Activated CD8-positive, alpha-beta memory T cell treated with anti-CD3 and anti-CD28 coated beads for 4 hours (primary cell): ENCODE data around the gene SAMD11.
"Not testable (repeated sequence)": the region's sequence is repeated elsewhere in the genome, so short reads cannot be mapped to it uniquely, and the experiment has no call there.

Source experiments
- DNase-seq, 2 donors: peaks; one replicate each; pipeline ENCODE4 v3.0.0-alpha.2; 2020; ENCODE audit warnings: low read depth in 2 of 2

SAMD11 gene

DNA sequence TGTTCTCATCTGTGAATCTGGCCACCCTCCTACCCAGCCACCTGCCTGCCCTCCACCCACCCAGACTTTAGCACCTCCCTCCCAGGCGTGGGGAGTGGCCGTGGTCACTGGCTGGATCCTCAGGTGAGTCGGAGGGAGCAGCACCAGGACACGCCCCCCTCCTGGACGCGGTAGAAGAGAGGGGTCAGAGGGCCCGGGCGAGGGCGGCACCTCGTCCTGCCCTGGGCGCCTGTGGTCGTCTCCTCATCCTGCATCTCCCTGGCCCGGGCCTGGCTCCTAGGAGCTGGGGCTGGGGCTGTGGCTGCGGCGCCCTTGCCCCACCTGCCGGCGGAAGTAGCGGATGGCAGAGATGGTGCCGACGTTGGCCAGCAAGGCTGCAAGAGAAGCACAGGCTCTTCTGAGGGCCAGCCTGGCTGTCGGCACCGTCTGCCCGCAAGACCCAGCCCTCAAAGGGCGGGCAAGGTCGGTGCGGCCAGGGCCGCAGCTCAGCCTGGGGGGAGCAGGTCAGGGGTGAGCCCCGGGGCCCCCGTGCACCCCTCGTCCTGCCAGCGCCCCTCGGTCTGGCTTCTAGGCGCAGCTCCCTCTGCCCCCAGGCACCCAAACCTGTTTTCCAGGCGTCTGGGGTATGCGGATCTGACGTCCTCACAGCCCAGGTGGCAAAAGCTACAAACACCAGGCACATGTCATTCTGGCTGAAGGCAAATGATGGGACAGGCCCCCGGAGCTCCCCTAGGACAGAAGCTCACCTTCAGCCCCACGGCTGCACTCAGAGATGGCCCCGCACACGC lies 52.4 kb downstream of the SAMD11 start:
- DNase-seq = no peak

DNA sequence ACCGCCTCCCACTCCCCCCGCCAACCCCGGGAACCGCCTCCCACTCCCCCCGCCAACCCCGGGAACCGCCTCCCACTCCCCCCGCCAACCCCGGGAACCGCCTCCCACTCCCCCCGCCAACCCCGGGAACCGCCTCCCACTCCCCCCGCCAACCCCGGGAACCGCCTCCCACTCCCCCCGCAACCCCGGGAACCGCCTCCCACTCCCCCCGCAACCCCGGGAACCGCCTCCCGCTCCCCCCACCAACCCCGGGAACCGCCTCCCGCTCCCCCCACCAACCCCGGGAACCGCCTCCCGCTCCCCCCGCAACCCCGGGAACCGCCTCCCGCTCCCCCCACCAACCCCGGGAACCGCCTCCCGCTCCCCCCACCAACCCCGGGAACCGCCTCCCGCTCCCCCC lies 53.1 kb downstream of the SAMD11 start:
- not testable (repeated sequence) for DNase-seq

DNA sequence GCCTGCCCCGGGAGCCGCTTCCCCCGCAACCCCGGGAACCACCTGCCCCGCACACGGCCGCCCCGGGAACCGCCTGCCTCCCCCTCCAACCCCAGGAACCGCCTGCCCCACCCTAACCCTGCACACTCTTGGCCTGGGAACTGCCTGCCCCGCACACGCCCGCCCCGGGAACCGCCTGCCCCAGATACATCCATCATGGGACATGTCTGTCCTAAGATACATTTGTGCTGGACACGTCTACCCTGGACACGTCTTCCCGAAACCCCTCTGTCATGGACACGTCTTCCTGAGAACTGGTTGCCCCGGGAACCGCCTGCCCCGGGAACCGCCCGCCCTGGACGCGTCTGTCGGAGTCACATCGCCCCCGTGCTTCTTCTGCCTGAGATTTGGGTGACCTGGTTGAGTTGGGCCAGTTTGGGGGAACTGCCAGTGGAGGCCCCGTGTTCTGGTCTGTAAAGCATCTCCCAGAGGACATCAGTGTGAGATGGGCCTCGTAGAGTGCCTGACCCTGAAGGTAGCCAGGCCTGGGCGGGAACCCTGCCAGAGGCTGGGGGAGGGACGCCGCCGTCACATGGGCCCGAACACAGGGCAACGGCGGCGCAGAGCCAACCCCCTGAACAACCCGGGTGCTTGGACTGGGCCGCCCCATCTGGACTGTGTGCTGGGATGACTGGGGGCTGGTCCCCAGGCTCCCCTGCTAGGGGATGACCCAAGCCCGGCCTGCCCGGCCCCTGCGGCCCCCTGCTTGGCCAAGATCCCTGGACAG lies 54.5 kb downstream of the SAMD11 start:
- DNase-seq = no peak

DNA sequence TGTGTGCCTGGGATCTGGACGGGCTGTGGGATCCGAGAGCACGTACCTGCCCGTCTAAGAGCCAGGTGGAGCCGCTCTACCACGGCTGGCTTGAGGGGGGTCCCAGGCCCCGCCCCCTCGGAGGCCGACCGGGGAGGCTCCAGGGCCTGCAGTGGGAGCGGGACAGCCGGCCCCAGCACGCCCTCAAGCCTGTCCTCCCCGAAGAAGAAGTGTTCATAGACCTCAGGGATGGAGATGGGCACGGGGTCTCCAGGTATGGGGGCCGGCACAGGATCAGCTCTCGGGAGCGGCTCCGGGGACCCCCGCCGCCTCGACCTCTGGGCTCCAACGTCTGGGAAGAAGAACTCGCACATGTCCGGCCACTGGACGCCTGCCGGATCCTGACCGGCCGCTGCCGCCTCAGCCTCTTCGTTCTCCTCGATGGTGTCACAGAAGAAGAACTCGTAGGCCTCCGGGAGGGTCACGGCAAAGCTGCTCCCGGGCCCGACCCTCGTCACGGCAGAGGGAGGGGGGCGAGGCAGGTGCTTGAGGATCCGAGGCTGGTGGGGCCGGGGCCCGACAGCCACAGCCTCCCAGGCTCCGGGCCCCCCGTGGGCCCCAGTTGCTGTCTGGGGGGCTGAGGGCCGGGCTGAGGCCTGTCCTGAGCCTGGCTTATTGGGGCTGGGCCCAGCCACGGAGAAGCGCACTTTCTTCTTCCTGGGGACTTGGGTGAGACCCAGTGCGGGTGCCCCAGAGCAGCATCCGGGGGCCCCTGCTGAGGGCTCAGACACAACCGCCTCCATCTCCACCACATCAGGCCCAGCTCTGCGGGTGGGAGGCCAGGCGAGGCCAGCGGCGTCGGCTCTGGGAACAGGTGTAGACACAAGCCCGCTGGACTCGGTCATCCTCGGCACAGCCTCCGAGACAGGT lies 55.4 kb downstream of the SAMD11 start:
- DNase-seq = no peak

DNA sequence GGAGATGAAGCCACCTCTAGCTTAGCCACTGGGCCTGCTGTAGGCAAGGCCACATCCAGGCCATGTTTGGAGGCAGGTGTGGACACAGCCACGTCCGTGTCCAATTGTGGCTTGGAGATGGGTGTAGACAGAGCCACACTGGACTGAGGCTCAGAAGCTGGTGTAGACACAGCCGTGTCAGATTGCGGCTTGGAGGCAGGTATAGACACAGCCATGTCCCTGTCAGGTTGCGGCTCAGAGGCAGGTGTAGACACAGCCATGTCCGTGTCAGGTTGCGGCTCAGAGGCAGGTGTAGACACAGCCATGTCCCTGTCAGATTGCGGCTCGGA lies 56.0 kb downstream of the SAMD11 start:
- DNase-seq = no peak

DNA sequence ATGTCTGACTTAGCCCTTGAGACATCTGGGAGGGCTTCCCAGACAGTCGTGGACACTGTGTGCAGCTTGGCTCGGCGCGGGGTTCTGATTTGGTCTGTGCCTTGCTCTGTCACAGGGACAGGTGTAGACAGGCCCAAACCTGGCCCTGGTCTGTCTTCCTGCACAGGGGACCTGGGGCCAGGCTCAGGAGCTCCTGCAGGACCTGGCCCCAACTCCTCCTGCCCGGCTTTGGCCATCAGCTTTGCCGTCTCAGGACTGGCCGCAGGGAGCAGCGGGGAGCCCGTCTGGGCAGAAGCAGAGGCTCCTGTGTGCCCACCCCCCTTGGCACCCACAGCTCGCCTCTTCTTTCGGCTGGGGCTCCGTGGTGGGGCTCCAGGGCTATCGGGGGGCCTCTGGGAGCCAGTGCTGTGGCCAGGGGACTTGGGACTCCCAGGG lies 56.4 kb downstream of the SAMD11 start:
- no peak for DNase-seq

DNA sequence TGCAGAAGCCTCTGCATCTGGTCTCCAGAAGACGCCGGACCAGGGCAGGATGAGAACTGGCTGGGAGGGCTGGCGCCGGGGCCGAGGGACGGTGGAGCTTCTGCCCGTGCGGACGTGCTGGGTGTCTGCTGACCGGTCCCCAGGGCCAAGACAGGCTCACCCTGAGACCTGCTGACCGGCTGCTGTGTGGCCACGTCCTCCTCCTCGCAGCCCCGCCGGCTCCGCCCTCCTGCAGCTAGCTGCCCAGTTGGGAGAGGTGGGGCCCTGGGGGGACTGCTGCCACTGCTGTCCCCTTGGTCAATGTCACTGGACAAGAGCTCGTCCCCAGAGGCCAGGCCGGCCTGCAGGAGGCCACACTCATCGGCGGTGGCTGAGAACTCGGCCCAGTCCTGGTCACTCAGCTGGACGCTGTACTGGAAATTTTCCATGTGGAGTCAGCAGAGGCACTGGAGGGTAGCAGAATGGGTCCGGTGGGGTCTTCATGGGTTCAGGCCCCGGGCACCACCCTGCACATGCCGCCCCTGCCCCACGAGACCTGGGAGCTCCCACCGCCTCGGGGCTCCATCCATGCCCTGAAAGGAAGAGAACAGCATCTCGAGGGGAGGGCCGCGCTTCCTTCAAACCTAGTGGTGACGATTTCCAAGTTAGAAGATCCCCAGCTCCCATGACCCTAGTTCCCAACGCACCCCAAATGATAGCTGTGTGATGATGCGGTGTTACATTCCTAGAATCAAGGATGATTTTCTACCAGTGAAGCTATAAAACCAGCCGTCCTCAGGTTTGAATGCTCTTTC lies 57.1 kb downstream of the SAMD11 start:
- DNase-seq = no peak

DNA sequence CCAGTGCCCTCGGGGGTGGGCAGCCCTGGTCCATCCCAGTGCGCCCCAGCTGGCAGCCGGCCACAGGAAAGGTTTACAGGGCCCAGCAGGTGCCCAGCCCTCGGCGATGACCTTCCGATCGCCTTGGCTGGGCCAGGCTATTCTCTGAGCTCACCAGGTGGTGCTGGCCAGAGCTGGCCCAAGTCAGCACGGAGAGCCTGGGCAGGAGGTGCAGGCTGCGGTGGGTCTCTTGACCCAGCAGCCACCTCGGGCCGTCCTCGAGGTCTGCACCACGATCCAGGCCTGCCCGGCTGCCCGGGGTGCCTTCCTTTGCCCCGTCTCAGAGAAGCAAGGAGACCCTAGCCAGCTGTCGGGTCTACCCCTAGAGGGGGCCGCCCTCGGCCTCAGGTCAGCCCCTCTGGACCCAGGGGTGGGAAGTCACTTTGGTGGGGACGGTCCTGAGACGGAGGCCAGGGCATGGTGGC lies 57.8 kb downstream of the SAMD11 start:
- DNase-seq = no peak

DNA sequence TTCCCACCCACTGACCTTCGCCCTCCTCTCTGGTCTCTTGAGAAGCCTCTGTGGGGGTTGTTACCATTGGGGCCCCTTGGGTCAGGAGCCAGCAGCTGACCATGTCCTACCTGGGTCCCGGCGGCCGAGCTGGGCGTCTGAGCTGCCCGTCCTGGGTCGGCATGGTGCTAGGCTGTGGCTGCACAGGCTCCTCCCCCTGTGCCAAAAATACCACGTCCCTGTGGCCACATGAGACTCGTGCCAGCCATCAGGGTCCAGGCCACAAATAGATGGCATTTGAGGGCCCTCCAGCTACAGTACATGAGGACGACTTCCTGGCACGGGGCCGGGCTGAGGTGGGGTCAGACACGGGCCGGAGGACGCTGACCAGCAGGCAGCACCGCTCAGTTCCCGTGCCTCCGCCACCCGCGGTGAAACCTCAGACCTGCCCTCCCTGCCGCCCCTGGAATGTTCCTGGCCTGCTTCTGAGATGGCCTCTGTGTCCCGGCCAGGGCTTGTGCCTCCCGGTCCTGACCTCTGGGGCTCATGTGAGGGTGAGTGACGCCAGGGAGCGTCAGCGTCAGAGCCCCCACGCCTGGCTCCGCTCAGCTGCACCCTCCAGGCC lies 58.3 kb downstream of the SAMD11 start, which contains the start of gene PERM1:
TSS of gene PERM1 (minus strand) at position 139 of the 604 bp plus-strand sequence. CDS start 1,064 bp downstream, outside the sequence.
- DNase-seq = no peak

DNA sequence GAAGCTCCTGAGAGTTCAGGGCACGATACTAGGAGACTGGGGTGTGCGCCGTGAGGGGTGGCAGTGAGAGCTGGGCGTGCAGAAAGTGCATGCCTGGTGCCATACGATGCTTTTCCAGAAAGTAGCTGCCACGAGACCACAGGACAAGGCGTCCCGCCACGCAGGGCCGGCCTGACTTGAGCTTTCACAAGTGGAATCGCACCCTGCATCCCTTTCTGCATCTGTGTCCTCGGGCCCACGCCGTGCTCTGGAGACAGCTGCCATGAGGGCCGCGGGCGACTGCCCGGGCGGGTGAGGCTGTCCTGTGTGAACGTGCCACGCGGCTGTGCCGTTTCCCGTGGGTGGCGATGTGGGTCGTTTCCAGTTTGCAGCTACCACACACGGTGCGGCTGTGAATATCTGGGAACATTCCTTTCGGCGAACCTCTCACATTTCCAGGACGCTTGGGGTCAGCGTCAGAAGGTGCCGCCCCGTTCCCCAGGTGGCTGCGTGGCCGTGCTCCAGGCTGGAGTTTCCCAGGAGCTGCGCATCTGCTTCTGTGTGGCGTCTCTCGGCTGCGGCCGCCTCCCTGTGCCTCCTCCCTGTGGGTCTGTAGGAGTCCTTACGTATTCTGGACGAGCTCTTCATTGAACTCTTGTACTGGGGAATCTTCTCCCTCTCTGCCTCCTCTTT lies 59.2 kb downstream of the SAMD11 start:
- DNase-seq = no peak

DNA sequence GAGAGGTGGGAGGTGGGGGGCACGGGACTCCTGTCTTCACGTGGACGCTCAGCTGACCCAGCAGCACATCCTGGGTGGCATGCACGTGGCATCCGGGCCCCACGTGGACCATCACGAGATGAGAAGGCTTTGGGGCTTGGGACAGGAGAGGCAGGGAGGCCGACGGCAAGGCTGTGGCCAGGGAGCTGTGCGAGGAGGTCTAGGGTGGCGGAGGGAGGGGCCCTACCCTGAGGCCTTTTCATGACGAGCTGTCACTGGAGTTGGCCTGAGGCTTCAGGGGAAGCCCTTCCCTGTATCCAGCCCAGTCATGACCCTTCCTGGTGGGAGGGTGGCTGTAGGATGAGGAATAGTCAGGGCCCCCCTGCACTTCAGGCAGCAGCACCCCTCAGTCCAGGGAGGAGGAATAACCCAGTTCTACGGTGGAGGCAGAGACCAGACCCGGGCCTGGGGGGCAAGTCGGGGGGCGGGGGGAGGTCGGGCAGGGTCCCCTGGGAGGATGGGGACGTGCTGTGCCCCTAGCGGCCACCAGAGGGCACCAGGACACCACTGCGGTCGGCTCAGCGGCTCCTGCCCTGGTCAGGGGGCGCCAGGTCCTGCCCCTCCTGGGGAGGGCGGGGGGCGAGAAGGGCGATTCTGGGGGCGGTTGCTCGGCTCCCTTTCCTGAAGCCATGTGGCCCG lies 60.2 kb downstream of the SAMD11 start:
- no peak for DNase-seq

DNA sequence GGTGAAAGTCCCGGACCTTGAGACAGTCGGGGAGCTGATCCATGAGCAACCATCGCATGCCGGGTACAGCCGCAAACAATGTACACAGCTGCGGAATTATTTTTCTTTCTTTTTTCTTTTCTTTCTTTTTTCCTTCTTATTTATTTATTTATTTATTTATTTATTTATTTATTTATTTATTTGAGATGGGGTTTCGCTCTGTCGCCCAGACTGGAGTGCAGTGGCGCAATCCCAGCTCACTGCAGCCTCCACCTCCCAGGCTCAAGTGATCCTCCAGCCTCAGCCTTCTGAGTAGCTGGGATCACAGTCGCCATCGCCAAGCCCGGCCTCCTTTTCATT lies 60.7 kb downstream of the SAMD11 start:
- no peak for DNase-seq

DNA sequence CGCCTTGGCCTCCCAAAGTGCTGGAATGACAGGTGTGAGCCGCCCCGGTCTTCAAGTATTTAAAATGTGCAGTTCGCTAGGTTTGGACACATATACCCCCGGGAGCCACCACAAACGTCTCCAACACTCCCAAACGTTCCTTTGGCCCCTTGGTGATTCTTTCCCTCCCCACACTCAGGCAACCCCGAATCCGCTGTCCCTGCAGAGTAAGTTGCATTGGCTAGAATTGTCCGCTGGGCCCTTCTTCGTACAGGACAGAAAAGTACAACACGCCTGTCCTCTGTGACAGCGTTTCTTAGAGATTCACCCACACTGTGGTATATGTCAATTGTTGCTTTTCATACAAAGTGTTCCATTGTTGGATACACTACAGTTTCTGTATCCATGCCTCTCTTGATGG lies 61.4 kb downstream of the SAMD11 start:
- DNase-seq = no peak

DNA sequence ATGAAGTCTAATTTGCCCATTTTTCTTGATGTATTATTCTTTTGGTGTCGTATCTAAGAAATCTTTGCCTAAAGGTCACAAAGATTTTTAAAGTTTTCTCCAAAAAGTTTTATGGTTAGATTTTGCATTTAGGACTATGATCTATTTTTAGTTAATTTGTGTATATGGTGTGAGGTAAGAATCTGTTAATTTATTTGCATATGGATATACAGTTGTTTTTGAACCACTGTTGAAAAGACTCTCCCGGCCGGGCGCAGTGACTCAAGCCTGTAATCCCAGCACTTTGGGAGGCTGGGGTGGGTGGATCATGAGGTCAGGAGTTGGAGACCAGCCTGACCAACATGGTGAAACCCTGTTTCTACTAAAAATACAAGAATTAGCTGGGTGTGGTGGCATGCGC lies 64.3 kb downstream of the SAMD11 start:
- DNase-seq = not testable (repeated sequence)

DNA sequence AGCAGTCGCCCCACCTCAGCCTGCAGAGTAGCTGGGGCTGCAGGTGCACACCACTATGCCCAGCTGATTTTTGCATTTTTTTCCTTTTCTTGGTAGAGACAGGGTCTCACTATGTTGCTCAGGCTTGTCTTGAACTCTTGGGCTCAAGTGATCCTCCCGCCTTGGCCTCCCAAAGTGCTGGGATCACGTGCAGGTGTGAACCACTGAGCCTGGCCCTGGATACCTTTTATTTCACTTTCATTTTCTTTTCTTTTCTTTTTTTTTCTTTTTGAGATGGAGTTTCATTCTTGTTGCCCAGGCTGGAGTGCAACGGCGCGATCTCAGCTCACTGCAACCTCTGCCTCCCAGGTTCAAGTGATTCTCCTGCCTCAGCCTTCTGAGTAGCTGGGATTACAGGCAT lies 67.6 kb downstream of the SAMD11 start:
- DNase-seq = not testable (repeated sequence)

DNA sequence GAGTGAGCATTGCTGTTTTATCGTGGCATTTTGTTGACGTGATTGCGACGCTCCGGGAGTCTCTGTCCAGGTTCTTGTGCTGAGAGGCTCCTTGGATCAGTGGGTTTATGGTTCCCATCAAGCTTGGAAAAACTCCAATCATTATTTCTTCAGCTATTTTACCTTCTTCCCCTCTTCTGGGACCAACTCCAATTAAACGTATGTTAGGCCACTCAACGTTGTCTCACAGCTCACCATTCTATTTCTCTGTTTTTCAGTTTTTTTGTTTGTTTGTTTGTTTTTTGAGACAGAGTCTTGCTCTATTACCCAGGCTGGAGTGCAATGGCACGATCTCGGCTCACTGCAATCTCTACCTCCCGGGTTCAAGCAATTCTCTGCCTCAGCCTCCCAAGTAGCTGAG lies 68.2 kb downstream of the SAMD11 start:
- no peak for DNase-seq

DNA sequence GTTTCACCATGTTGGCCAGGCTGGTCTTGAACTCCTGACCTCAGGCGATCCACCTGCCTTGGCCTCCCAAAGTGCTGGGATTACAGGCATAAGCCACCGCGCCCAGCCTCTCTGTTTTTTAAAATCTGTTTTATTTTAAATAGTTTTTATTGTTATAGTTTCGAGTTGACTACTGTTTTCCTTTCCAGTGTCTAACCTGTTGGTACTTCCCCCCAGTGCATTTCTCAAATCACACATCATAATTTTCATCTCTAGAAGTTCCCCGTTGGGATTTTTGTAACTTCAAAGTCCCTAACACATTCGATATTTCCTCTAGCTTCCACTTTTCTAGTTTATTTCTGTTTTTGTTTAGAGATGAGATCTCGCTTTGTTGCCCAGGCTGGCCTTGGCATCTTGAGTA lies 68.6 kb downstream of the SAMD11 start:
- no peak for DNase-seq

DNA sequence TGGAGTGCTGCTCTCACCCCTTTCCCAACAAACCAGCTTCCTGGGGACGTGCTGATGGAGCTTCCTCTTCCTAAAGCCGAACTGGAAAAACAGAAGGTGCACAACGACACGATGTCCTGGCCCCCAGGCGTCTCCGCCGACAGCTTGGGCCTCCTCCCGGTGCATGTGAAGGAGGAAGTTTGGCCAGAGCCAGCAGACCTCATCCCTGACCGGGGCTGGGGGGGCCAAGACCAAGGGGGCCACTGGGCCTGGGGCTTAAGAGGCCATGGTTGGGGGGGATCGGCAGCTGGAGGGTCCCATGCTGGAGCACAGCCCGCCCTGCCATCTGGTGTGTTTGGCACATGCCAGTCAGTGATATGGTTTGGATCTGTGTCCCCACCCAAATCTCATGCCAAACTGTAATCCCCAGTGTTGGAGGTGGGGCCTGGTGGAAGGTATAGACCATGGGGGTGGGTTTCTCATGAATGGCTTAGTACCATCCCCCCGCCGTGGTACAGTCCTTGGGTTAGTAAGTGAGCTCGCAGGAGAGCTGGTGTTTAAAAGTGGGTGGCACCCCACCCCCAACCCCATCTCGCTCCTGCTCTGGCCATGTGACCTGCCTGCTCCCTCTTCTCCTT lies 69.8 kb downstream of the SAMD11 start:
- DNase-seq = no peak
